ENCODE results near the gene FGD6. TPM values are rescaled to one million over a fixed set of nuclear protein-coding genes. Genes with fewer than 3 reads are reported as not detected.
"Not testable (repeated sequence)": the region's sequence is repeated elsewhere in the genome, so short reads cannot be mapped to it uniquely, and the experiment has no call there.

Gene FGD6
- total RNA-seq, 1 donor from 2014 or later, result 31.5 TPM

DNA sequence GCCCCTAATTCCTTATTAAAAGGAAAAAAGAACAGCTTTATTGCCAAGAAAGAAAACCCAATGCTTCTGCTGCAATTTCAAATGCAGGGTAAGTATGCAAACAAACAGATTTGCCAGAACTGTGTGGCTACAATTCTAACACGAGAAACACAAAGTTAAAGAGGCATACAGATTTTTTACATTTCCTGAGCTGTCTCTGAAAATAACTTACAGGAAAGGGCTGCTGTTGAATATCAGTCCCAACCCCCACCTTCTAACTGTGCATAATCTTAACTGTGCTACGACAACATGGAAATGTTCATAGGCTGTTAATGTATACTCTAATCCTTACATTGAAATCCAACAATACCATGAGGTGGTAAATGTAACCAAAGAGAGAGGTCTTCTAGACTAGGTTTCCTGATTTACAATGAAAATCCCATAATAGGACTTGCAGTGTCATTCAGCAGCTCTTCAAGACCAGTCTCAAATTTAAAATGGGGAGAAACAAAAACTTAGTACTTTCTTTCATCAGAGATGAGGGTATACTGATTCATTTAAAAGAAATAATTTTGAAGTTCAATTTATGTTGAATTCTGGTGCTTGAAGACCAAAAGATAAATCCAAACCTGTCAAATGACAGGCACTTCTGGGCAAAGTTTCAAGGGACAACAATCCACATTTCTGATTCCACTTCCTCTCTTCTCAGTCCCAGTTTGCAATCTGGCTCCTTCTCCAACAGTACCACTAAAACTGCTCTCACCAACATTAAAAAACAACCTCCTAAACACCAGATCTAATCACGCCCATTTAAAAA is 14.4 kb downstream of the FGD6 start:
- no peaks in the 10 kb centered on the region for H3K27me3 ChIP-seq (ENCODE audit: control insufficient read depth, insufficient read depth, low read length)
- peaks cover 1% of the 10 kb centered on the region for H3K36me3 ChIP-seq (ENCODE audit: control insufficient read depth, insufficient read depth, low read length)
- TF ChIP-seq, protein P1, sequence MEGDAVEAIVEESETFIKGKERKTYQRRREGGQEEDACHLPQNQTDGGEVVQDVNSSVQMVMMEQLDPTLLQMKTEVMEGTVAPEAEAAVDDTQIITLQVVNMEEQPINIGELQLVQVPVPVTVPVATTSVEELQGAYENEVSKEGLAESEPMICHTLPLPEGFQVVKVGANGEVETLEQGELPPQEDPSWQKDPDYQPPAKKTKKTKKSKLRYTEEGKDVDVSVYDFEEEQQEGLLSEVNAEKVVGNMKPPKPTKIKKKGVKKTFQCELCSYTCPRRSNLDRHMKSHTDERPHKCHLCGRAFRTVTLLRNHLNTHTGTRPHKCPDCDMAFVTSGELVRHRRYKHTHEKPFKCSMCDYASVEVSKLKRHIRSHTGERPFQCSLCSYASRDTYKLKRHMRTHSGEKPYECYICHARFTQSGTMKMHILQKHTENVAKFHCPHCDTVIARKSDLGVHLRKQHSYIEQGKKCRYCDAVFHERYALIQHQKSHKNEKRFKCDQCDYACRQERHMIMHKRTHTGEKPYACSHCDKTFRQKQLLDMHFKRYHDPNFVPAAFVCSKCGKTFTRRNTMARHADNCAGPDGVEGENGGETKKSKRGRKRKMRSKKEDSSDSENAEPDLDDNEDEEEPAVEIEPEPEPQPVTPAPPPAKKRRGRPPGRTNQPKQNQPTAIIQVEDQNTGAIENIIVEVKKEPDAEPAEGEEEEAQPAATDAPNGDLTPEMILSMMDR (IDR thresholded peaks at IDR 0.05; ENCODE audit: insufficient read depth, low read length, poor library complexity, severe bottlenecking), result no peak
- DNase-seq (ENCODE audit: low read depth), result no peak
- no peak overlapping the region for H3K4me3 ChIP-seq (ENCODE audit: low read depth, low read length)

DNA sequence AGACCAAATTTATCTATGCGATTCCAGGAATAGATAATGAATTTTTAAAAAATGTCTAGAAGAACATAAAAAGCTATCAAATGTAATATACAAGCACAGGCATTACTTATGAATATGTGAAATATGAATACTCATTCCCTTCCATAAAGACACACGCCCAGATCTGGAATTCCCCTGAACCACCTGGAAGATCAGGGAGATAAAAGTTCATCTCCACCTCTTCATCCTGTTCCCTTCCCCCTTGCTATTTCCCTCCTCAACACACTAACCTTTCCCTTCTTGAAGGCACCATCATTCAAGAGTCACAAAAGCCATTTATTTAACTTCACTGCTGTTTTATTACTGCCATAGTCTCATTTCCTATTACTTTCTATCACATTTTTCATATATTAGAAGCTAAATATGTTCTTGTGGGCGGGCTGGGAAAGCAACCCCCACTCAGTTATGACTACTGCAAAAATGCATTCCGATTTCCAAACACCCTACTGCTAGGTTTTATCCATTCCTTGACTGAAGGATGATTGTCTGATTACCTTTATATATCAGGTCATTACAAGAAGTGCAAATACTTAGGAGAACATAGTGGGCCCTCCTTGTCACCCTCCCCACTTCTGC is 16.1 kb downstream of the FGD6 start:
- no peaks in the 10 kb centered on the region for H3K27me3 ChIP-seq (ENCODE audit: control insufficient read depth, insufficient read depth, low read length)
- H3K4me3 ChIP-seq (ENCODE audit: low read depth, low read length), result no peak overlapping the region
- DNase-seq (ENCODE audit: low read depth), result no peak
- TF ChIP-seq, protein P1 (IDR thresholded peaks at IDR 0.05; ENCODE audit: insufficient read depth, low read length, poor library complexity, severe bottlenecking), result no peak
- H3K36me3 ChIP-seq (ENCODE audit: control insufficient read depth, insufficient read depth, low read length), result no peaks in the 10 kb centered on the region

DNA sequence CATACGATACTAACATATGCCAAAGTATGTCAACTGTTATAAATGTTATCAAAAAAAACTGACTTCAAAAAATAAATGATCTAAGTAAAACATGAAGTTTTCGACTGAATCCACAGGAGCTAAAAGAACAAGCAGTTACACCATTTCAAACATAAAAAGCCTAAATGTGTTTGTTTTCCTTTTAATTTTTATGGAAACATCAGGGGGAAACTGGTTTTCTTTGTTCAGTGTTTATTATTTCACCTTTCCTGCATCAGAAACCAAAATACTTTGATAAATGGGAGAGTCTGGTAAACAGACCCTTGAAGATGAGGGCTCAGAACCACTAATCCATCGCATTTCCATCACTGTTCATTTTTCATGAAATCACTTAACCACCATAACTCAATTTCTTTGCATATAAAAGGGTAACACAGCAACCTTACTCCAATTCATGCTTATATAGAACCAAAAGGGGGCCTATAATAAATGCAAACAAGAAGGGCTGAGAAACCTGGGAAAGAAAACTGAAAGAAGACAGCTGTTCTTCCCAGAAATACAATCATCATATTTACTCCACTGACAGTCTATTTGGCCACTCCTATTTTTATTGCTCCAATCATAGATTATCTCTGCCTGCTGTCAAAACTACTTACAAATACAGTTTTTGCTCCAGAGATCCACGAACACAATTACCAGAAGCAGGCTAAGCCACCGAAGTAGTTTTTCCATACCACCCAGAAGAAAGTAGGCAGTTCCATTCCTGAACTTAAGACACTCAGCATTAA is 17.0 kb downstream of the FGD6 start:
- no peak overlapping the region for H3K4me3 ChIP-seq (ENCODE audit: low read depth, low read length)
- TF ChIP-seq, protein P1 (IDR thresholded peaks at IDR 0.05; ENCODE audit: insufficient read depth, low read length, poor library complexity, severe bottlenecking), result no peak
- no peak for DNase-seq (ENCODE audit: low read depth)
- no peaks in the 10 kb centered on the region for H3K36me3 ChIP-seq (ENCODE audit: control insufficient read depth, insufficient read depth, low read length)
- no peaks in the 10 kb centered on the region for H3K27me3 ChIP-seq (ENCODE audit: control insufficient read depth, insufficient read depth, low read length)

DNA sequence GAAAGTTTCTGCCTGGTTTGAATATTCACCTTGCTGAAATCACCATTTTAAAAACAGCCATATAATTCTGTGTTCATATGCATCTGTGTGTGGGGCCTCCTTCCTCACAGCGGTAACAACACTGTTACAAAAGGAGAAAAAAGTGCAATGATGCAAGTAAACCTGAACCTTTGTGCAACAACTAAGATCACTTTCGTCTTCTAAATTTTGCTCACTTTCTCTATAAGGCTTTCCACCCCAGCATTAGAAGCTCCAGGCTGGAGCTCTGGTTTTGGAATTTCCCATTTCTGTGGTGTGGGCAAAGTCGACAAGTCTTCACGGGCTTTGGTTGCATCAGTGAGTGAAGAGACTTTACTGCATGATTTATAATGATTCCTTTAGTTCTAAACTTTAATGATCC is 18.4 kb downstream of the FGD6 start:
- TF ChIP-seq, protein P1 (IDR thresholded peaks at IDR 0.05; ENCODE audit: insufficient read depth, low read length, poor library complexity, severe bottlenecking), result no peak
- Histone ChIP-seq H3K27me3 (ENCODE audit: control insufficient read depth, insufficient read depth, low read length) (no peaks in the 10 kb centered on the region), H3K4me3 (ENCODE audit: low read depth, low read length) (no peak overlapping the region), H3K36me3 (ENCODE audit: control insufficient read depth, insufficient read depth, low read length) (no peaks in the 10 kb centered on the region)
- DNase-seq (ENCODE audit: low read depth), result no peak

GRCh38 chr12:95197636-95198035 is 19.6 kb downstream of the FGD6 start:
- TF ChIP-seq, protein P1 (IDR thresholded peaks at IDR 0.05; ENCODE audit: insufficient read depth, low read length, poor library complexity, severe bottlenecking), result no peak
- H3K4me3 ChIP-seq (ENCODE audit: low read depth, low read length), result no peak overlapping the region
- no peaks in the 10 kb centered on the region for H3K27me3 ChIP-seq (ENCODE audit: control insufficient read depth, insufficient read depth, low read length)
- no peak for DNase-seq (ENCODE audit: low read depth)
- no peaks in the 10 kb centered on the region for H3K36me3 ChIP-seq (ENCODE audit: control insufficient read depth, insufficient read depth, low read length)

DNA sequence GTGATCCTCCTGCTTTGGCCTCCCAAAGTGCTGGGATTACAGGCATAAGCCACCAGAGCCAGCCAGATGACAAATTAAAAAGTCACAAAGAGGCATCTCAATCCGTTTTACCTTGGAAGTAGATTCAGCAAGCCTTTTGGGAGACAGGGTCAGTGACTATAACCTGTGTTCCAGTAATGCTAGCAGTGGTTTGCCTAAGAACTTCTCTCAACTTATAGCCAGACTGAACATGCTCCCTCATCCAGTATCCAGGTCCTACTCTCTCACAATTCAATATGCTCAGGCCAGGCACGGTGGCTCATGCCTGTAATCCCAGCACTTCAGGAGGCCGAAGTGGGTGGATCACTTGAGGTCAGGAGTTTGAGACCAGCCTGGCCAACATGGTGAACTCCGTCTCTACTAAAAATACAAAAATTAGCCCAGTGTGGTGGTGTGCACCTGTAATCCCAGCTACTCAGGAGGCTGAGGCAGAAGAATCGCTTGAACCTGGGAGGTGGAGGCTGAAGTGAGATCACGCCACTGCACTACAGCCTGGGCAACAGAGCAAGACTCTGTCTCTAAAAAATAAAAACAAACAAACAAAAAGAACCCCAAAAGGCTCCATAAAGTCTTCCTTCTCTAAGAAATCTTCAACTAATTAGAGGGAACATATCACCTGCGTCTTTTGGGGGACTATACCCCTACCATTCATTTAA is 20.2 kb downstream of the FGD6 start:
- H3K4me3 ChIP-seq (ENCODE audit: low read depth, low read length); H3K27me3 ChIP-seq (ENCODE audit: control insufficient read depth, insufficient read depth, low read length); H3K36me3 ChIP-seq (ENCODE audit: control insufficient read depth, insufficient read depth, low read length); DNase-seq (ENCODE audit: low read depth): not testable (repeated sequence)

Data from kidney epithelial cell (primary cell).